ENCODE data around the gene CCT7.

DNA sequence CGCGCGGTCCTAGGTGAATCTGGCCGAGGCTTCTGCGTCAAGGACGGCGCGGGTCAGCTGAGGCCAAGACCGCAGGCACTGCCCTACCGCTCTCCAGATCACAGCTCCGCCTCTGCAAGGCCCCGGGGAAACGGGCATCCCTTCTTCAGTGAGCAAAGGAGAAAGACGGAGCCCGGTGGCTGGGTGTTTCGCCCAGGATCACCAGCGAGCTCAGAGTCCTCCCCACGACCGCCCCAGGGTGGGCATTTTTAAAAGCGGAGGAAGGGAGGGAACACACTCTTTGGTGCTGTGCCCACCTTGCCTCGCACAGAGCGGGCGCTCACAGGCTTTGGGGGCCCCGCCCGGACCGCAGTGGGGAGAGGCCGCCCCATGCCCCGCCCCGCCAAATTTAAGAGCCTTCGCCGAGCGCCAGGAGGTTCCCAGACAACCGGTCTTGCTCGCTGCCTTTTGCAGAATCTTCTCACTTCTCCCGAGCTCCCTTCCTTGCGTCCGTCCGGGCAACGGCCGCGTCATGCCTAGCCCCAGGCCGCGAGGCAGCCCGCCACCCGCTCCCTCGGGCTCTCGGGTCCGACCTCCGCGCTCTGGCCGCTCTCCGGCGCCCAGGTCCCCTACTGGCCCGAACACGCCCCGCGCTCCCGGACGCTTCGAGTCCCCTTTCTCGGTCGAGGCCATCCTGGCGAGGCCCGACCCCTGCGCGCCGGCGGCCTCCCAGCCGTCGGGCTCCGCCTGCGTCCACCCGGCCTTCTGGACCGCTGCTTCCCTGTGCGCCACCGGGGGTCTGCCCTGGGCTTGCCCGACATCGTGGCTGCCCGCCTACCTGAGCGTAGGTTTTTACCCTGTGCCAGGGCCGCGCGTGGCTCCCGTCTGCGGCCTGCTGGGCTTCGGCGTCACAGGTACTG is 31.7 kb upstream of the CCT7 start, which contains the start of gene NOTO:
- TF ChIP-seq, protein P1, sequence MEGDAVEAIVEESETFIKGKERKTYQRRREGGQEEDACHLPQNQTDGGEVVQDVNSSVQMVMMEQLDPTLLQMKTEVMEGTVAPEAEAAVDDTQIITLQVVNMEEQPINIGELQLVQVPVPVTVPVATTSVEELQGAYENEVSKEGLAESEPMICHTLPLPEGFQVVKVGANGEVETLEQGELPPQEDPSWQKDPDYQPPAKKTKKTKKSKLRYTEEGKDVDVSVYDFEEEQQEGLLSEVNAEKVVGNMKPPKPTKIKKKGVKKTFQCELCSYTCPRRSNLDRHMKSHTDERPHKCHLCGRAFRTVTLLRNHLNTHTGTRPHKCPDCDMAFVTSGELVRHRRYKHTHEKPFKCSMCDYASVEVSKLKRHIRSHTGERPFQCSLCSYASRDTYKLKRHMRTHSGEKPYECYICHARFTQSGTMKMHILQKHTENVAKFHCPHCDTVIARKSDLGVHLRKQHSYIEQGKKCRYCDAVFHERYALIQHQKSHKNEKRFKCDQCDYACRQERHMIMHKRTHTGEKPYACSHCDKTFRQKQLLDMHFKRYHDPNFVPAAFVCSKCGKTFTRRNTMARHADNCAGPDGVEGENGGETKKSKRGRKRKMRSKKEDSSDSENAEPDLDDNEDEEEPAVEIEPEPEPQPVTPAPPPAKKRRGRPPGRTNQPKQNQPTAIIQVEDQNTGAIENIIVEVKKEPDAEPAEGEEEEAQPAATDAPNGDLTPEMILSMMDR (IDR thresholded peaks at IDR 0.05) = no peak
- TF ChIP-seq EZH2 (IDR thresholded peaks at IDR 0.05; ENCODE audit: borderline replicate concordance, insufficient read depth, low read depth, low read length, poor library complexity, severe bottlenecking) = no peak
